ENCODE results near the gene NCKAP1. TPM values are rescaled to one million over a fixed set of nuclear protein-coding genes. Genes with fewer than 3 reads are reported as not detected.

The NCKAP1 gene
- total and polyA plus RNA-seq, 10 of the 15 experiments (the other 5 are each of a cell fraction or from before 2014, with no cell fraction given): 0.11 to 1.5 (median 0.52) TPM

- no peak overlapping the region for H3K27ac ChIP-seq (ENCODE audit: control insufficient read depth, insufficient read depth)
- intact Hi-C loops (cut with micrococcal nuclease; ENCODE audit: unreplicated experiment) (no loop called here), in situ Hi-C loops (cut with MboI) (no loop called here)
- no peaks in the 10 kb centered on the region; a peak in 1 of 4 replicates for H3K27me3 ChIP-seq (replicated peaks in 1 of 2; ENCODE audit: control insufficient read depth in 2 of 2, insufficient read depth in 2 of 2, low read length in 1 of 2)
- H3K4me2 ChIP-seq (ENCODE audit: control insufficient read depth, insufficient read depth): no peak overlapping the region
- H3K79me2 ChIP-seq (ENCODE audit: control insufficient read depth, insufficient read depth, low read length): no peaks in the 10 kb centered on the region
- WGBS (ENCODE audit: insufficient coverage, insufficient replicate concordance, low lambda C conversion rate, missing lambda C conversion rate): 41% methylated on average over 2 of the region's 2 CpGs
- no peak overlapping the region for H3K9ac ChIP-seq (ENCODE audit: control insufficient read depth, insufficient read depth, low read length)
- H3K4me1 ChIP-seq (ENCODE audit: control insufficient read depth, insufficient read depth, low read length): no peaks in the 10 kb centered on the region
- BruUV-seq (replicated peaks): no TSS peak
- no peaks in the 10 kb centered on the region; the same call in 1 of the 3 replicates for H3K9me3 ChIP-seq (replicated peaks; ENCODE audit: control insufficient read depth, insufficient read depth, low read length)
- no peak for DNase-seq (ENCODE audit: low read depth, low spot score)
- ChIA-PET CTCF (interaction anchor here (1.7 kb wide), 1 partner anchor 25 kb away, joined by 3 read pairs; no protein-coding TSS in a partner anchor), POLR2A (no interaction called here), RAD21 (ENCODE audit: unreplicated experiment) (no interaction called here), SMC1A (ENCODE audit: uncharacterized antibody, unreplicated experiment) (no interaction called here)
- no peaks in the 10 kb centered on the region for H4K20me1 ChIP-seq (ENCODE audit: control insufficient read depth, insufficient read depth)
- no peak for FAIRE-seq
- H3K4me3 ChIP-seq: no peak overlapping the region
- no peak overlapping the region for H2AFZ ChIP-seq (ENCODE audit: control insufficient read depth, low read depth, low read length)
- no peak for TF ChIP-seq MEF2B (IDR thresholded peaks at IDR 0.05; ENCODE audit: partially characterized antibody, poor library complexity, severe bottlenecking)
- TF ChIP-seq NFXL1 (IDR thresholded peaks at IDR 0.05; ENCODE audit: borderline replicate concordance): no peak
- ATAC-seq: no peak
- H3K36me3 ChIP-seq (ENCODE audit: control insufficient read depth in 2 of 2, insufficient read depth in 2 of 2, low read length in 1 of 2): no peaks in the 10 kb centered on the region
These were observed 30.9 kb upstream of the NCKAP1 start for GRCh38 chr2:183069174-183069573.

GRCh38 chr2:183068561-183068960 is 30.3 kb upstream of the NCKAP1 start:
- ChIA-PET POLR2A (no interaction called here), CTCF (no interaction called here), SMC1A (ENCODE audit: uncharacterized antibody, unreplicated experiment) (interaction anchor here (3.5 kb wide), 1 partner anchor 10 kb away, joined by 11 read pairs; the partner anchor contains the start of gene DUSP19), RAD21 (ENCODE audit: unreplicated experiment) (no interaction called here)
- Histone ChIP-seq H3K4me2 (ENCODE audit: control insufficient read depth, insufficient read depth) (no peak overlapping the region), H3K4me1 (ENCODE audit: control insufficient read depth, insufficient read depth, low read length) (no peaks in the 10 kb centered on the region), H3K9ac (ENCODE audit: control insufficient read depth, insufficient read depth, low read length) (no peak overlapping the region), H3K9me3 (replicated peaks; ENCODE audit: control insufficient read depth, insufficient read depth, low read length) (no peaks in the 10 kb centered on the region; the same call in 1 of the 3 replicates), H3K27ac (ENCODE audit: control insufficient read depth, insufficient read depth) (no peak overlapping the region), H3K79me2 (ENCODE audit: control insufficient read depth, insufficient read depth, low read length) (no peaks in the 10 kb centered on the region), H3K27me3 (replicated peaks in 1 of 2; ENCODE audit: control insufficient read depth in 2 of 2, insufficient read depth in 2 of 2, low read length in 1 of 2) (no peaks in the 10 kb centered on the region; a peak in 1 of 4 replicates), H3K4me3 (no peak overlapping the region), H2AFZ (ENCODE audit: control insufficient read depth, low read depth, low read length) (no peak overlapping the region), H4K20me1 (ENCODE audit: control insufficient read depth, insufficient read depth) (no peaks in the 10 kb centered on the region), H3K36me3 (ENCODE audit: control insufficient read depth in 2 of 2, insufficient read depth in 2 of 2, low read length in 1 of 2) (no peaks in the 10 kb centered on the region)
- ATAC-seq (no peak), DNase-seq (ENCODE audit: low read depth, low spot score) (no peak), FAIRE-seq (no peak)
- in situ Hi-C loops (cut with MboI): no loop called here
- no TSS peak for BruUV-seq (replicated peaks)
- intact Hi-C loops (cut with micrococcal nuclease; ENCODE audit: unreplicated experiment): no loop called here
- TF ChIP-seq HCFC1 (IDR thresholded peaks at IDR 0.05; ENCODE audit: low read length) (no peak), FOS (IDR thresholded peaks at IDR 0.05; ENCODE audit: borderline replicate concordance, extremely low read depth, insufficient read length) (no peak), ATF3 (IDR thresholded peaks at IDR 0.05; ENCODE audit: borderline replicate concordance, extremely low read depth, low read depth, low read length) (no peak), CTCF (IDR thresholded peaks at IDR 0.05 in 2 of 3, conservative IDR thresholded peaks at IDR 0.05 in 1 of 3; ENCODE audit: control insufficient read depth in 2 of 3, extremely low read depth in 1 of 3, insufficient read depth in 1 of 3, low read depth in 3 of 3, low read length in 3 of 3) (no peak), POLR2AphosphoS5 (IDR thresholded peaks at IDR 0.05; ENCODE audit: low read length) (no peak), ATF7 (IDR thresholded peaks at IDR 0.05; ENCODE audit: low read depth) (no peak), YY1 (IDR thresholded peaks at IDR 0.05; ENCODE audit: low read depth, low read length) (no peak), SMC3 (IDR thresholded peaks at IDR 0.05; ENCODE audit: borderline replicate concordance, low read length) (no peak), RFX5 (IDR thresholded peaks at IDR 0.05; ENCODE audit: low read depth, low read length) (no peak), MTA2 (IDR thresholded peaks at IDR 0.05; ENCODE audit: low read depth) (no peak), RELB (IDR thresholded peaks at IDR 0.05; ENCODE audit: low read depth) (no peak), IKZF1 (conservative IDR thresholded peaks at IDR 0.05) (no peak)
- 2% methylated on average over 3 of the region's 3 CpGs for WGBS (ENCODE audit: insufficient coverage, insufficient replicate concordance, low lambda C conversion rate, missing lambda C conversion rate)
